ENCODE measurements around the gene ZNF416. TPM values are rescaled to one million over a fixed set of nuclear protein-coding genes. Genes with fewer than 3 reads are reported as not detected.

Gene ZNF416
- total and polyA plus RNA-seq, 2 donors (not counting 1 experiment from before 2014, with no cell fraction given), result 4.5 to 9.2 TPM

DNA sequence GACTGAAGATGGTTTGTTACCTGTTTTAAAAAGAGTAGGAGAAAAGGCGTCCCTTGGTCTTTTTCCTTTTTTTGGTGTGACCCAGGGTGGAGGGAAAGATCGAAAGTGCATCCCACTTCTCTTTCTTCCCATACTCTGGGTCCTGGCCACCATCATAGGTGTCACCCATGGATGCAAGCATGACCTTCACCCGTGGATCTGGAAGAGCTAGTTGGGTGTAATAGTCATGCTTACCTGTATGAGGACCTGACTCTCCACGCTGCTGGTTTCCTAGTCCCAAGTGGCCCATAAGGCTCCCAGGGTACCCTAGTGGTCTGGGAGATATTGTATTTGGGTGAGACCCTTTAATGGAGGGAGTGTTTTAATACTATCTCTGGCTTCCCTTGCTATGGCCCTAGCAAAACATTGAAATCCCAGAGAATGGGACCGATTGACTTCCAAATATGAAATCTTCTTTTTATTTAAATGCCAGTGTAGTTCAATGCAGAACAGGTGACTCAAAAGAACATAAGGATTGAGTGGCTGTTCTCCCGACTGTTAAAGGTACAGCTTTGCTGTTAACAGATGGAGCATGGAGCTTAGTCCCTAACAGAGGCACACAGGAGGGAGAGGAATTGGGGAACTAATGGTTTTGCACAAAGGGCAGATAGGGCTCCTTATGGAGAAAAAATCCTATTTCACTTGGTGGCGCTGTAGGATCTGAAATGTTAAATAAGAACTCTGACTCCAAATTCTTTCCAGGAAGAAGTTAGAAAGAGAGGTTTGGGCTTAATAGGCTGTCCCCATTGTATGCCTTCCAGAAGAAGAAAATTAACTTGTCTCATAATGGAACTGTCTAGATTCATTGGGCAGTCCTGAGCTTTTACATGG, 12.1 kb downstream of the ZNF416 start:
- Histone ChIP-seq H3K4me1 (ENCODE audit: control insufficient read depth, extremely low read depth, insufficient read depth, low read length) (no peaks in the 10 kb centered on the region), H3K9me3 (ENCODE audit: control insufficient read depth, insufficient read depth, low read depth, low read length) (peaks cover 2% of the 10 kb centered on the region), H3K27ac (ENCODE audit: insufficient read depth, low read length) (no peak overlapping the region), H3K4me3 (replicated peaks in 1 of 4; ENCODE audit: control extremely low read depth in 1 of 4, insufficient read depth in 1 of 4, low read depth in 3 of 4, low read length in 4 of 4) (no peak overlapping the region), H3K9ac (ENCODE audit: insufficient read depth, low read length) (no peak overlapping the region), H2AFZ (ENCODE audit: low read length) (no peak overlapping the region), H3K4me2 (ENCODE audit: extremely low read depth, insufficient read depth, low read length) (no peak overlapping the region), H3K27me3 (ENCODE audit: control insufficient read depth, insufficient read depth, low read length) (no peaks in the 10 kb centered on the region), H4K20me1 (ENCODE audit: control insufficient read depth, extremely low read depth, insufficient read depth, low read length) (no peaks in the 10 kb centered on the region), H3K36me3 (ENCODE audit: control insufficient read depth, insufficient read depth, low read length) (no peaks in the 10 kb centered on the region), H3K79me2 (ENCODE audit: control insufficient read depth, insufficient read depth, low read length) (no peaks in the 10 kb centered on the region)
- peak; percentile 54 for DNase-seq (ENCODE audit: low read depth in 2 of 2)
- no peak for TF ChIP-seq EZH2 (IDR thresholded peaks at IDR 0.05; ENCODE audit: low read length, missing control alignments)
- TF ChIP-seq, protein P1, sequence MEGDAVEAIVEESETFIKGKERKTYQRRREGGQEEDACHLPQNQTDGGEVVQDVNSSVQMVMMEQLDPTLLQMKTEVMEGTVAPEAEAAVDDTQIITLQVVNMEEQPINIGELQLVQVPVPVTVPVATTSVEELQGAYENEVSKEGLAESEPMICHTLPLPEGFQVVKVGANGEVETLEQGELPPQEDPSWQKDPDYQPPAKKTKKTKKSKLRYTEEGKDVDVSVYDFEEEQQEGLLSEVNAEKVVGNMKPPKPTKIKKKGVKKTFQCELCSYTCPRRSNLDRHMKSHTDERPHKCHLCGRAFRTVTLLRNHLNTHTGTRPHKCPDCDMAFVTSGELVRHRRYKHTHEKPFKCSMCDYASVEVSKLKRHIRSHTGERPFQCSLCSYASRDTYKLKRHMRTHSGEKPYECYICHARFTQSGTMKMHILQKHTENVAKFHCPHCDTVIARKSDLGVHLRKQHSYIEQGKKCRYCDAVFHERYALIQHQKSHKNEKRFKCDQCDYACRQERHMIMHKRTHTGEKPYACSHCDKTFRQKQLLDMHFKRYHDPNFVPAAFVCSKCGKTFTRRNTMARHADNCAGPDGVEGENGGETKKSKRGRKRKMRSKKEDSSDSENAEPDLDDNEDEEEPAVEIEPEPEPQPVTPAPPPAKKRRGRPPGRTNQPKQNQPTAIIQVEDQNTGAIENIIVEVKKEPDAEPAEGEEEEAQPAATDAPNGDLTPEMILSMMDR (conservative IDR thresholded peaks at IDR 0.05 in 1 of 2, IDR thresholded peaks at IDR 0.05 in 1 of 2; ENCODE audit: low read depth in 1 of 2, low read length in 2 of 2), result no peak

DNA sequence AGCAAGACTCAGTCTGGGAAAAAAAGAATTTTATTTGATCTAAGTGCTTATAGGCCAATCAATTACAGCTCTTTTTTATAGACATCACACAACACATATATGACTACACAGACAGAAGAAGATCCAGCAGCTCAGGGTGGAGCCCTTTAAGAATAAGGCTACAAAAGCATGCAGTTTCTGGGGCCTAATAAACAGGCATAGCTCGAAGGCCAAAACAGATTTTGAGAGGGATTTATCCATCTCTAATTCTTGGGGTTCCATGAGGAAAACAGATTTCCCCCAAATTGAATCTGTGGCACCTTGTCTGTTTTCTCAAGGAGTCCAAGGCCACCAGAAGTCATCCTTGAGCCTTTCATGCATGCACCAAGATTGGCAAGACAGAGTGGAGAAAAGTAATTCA, 15.2 kb downstream of the ZNF416 start:
- Histone ChIP-seq H3K9ac (ENCODE audit: insufficient read depth, low read length) (no peak overlapping the region), H3K79me2 (ENCODE audit: control insufficient read depth, insufficient read depth, low read length) (no peaks in the 10 kb centered on the region), H3K9me3 (ENCODE audit: control insufficient read depth, insufficient read depth, low read depth, low read length) (no peaks in the 10 kb centered on the region), H3K27ac (ENCODE audit: insufficient read depth, low read length) (no peak overlapping the region), H3K4me3 (replicated peaks in 1 of 4; ENCODE audit: control extremely low read depth in 1 of 4, insufficient read depth in 1 of 4, low read depth in 3 of 4, low read length in 4 of 4) (no peak overlapping the region), H3K36me3 (ENCODE audit: control insufficient read depth, insufficient read depth, low read length) (no peaks in the 10 kb centered on the region), H3K27me3 (ENCODE audit: control insufficient read depth, insufficient read depth, low read length) (no peaks in the 10 kb centered on the region), H3K4me2 (ENCODE audit: extremely low read depth, insufficient read depth, low read length) (no peak overlapping the region), H4K20me1 (ENCODE audit: control insufficient read depth, extremely low read depth, insufficient read depth, low read length) (no peaks in the 10 kb centered on the region), H3K4me1 (ENCODE audit: control insufficient read depth, extremely low read depth, insufficient read depth, low read length) (no peaks in the 10 kb centered on the region), H2AFZ (ENCODE audit: low read length) (no peak overlapping the region)
- DNase-seq (ENCODE audit: low read depth in 2 of 2), result no peak
- no peak for TF ChIP-seq EZH2 (IDR thresholded peaks at IDR 0.05; ENCODE audit: low read length, missing control alignments)
- TF ChIP-seq, protein P1 (conservative IDR thresholded peaks at IDR 0.05 in 1 of 2, IDR thresholded peaks at IDR 0.05 in 1 of 2; ENCODE audit: low read depth in 1 of 2, low read length in 2 of 2), result no peak

DNA sequence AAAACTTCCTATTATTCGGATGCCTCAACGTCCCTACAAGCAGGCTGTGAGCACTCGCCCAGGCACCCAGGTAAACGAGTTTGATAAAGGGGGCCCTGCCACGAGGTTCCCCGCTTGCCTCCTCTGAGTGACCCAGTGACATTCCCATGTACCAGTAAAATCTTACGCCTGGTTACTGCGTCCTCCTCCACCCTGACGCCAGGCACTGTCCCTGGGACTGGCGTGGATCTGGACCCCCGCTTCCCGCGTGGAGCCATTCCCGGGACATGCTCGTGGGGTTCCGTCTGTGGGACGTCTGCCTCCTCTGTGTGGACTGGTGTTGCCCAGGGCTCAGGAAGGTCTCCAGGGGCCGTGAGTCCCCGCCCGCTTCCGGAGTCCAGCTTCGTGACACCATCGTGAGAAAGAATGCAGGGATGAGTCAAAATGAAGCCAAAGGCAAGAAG, 18.6 kb downstream of the ZNF416 start:
- H4K20me1 ChIP-seq (ENCODE audit: control insufficient read depth, extremely low read depth, insufficient read depth, low read length), result no peaks in the 10 kb centered on the region
- peak overlapping the region; percentile 77 to 91 (median 86) for H3K4me3 ChIP-seq (replicated peaks in 1 of 4; ENCODE audit: control extremely low read depth in 1 of 4, insufficient read depth in 1 of 4, low read depth in 3 of 4, low read length in 4 of 4)
- H3K36me3 ChIP-seq (ENCODE audit: control insufficient read depth, insufficient read depth, low read length), result peaks cover 2% of the 10 kb centered on the region
- H2AFZ ChIP-seq (ENCODE audit: low read length), result peak overlapping the region; percentile 87
- H3K79me2 ChIP-seq (ENCODE audit: control insufficient read depth, insufficient read depth, low read length), result peaks cover 5% of the 10 kb centered on the region
- no peaks in the 10 kb centered on the region for H3K27me3 ChIP-seq (ENCODE audit: control insufficient read depth, insufficient read depth, low read length)
- peak overlapping the region; percentile 34 for H3K9ac ChIP-seq (ENCODE audit: insufficient read depth, low read length)
- peak; percentile 70 to 72 for DNase-seq (ENCODE audit: low read depth in 2 of 2)
- H3K4me2 ChIP-seq (ENCODE audit: extremely low read depth, insufficient read depth, low read length), result peak overlapping the region; percentile 80
- no peaks in the 10 kb centered on the region for H3K4me1 ChIP-seq (ENCODE audit: control insufficient read depth, extremely low read depth, insufficient read depth, low read length)
- TF ChIP-seq EZH2 (IDR thresholded peaks at IDR 0.05; ENCODE audit: low read length, missing control alignments), result no peak
- TF ChIP-seq, protein P1 (conservative IDR thresholded peaks at IDR 0.05 in 1 of 2, IDR thresholded peaks at IDR 0.05 in 1 of 2; ENCODE audit: low read depth in 1 of 2, low read length in 2 of 2), result no peak
- H3K27ac ChIP-seq (ENCODE audit: insufficient read depth, low read length), result peak overlapping the region; percentile 70
- no peaks in the 10 kb centered on the region for H3K9me3 ChIP-seq (ENCODE audit: control insufficient read depth, insufficient read depth, low read depth, low read length)
